Placental pericyte (primary cell): ENCODE data around the gene CRYBA2. TPM values are rescaled to one million over a fixed set of nuclear protein-coding genes. Genes with fewer than 3 reads are reported as not detected.

Source experiments
- small RNA-seq: library from RNA; depleted of rRNA; stranded (forward); fragments of <200 nt; gene quantifications from one replicate; pipeline ENCODE3, GENCODE V24; 2012; ENCODE audit warnings: low replicate concordance
- total RNA-seq: library from RNA; depleted of rRNA; stranded (reverse); fragments of >200 nt; gene quantifications from 2 replicates; pipeline ENCODE4 v1.2.3, GENCODE V29; 2012

Gene CRYBA2, protein sequence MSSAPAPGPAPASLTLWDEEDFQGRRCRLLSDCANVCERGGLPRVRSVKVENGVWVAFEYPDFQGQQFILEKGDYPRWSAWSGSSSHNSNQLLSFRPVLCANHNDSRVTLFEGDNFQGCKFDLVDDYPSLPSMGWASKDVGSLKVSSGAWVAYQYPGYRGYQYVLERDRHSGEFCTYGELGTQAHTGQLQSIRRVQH
- not detected in 2 replicates for total RNA-seq

DNA sequence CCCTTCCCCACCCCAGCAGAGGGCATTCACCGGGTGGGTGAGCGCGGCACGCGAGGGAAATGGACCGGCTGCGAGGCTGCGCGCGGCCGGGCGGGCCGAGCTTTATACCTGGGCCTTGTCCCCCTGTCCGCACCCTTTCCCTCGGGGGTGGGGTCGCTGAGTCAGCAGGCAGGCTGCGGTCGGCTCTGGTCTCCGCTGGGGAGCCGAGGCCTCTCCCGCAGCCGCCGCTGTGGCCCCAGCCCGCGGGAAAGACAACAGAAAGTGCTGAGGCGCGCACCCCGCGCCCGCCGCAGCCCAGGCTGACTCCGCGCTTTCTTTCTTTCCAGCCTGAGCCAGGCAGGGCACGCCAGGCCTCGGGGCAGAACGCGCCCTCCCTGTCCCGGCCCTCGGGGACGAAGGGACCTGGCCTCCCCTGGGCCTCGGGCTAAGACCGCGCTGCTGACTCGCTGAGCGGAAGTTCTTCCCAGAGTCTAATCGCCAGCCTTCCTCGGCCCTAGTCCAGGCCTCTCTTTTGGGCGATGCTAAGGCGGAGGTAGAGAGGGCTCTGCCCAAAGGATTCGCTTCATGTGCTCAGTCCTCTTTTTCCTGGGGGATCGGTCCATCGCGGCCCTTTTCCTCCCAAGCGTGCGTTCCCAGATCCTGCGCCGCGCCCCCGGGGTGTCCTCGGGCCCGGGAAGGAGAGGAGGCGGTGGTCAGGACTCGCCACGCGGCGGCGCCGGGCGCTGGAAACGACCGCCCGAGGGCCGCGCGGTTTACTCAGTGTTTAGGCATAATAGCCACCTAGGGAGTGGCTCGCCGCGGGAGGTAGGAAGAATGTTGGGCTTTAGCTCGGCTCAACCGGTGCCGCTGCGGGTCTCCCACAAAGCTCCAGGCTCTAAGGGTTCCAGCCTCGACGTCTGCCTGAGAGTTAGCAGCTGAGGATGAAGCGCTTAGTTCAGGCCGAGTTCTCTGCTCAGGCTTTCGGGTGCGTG is at the start of gene CRYBA2:
TSS of gene CRYBA2 (minus strand) at position 78 of the 971 bp plus-strand sequence. CDS start 246 bp downstream, outside the sequence.

DNA sequence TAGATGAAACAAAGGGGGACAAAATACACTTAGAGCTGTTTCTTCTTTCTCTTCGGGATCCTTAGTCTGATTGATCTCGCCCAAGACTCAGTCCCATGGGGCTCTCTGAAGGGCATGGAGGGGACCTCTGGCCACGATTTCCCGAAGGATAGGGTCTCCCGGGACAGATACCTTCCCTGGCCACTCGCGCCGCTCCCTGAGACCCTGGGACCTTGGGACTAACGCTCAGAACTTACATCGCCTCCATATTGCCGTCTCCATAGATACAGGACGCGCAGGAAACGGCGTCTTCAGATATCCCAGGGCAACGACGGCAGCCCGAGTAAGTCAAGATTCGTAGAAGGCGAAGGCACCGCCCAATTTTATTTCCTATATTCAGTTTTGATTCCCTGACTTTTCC is 48.0 kb upstream of the CRYBA2 start, which contains the start of gene CFAP65:
TSS of gene CFAP65 (minus strand) at position 265 of the 400 bp plus-strand sequence. CDS start 2,468 bp downstream, outside the sequence.

DNA sequence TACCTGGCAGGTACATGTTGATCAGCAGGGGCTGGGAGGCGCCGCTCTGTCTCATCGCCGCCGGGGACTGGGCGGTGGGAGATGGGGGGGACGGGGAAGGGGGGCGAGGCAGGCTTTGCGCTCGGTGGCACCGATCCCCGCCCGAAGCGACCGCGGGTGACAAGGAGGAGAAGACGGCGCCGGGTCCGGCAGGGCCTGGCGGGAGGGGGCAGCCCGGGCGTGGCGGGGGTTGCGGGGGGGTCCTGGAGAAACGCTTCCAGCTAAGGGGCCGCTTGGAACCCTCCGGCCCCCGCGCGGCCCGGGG is 8.2 kb downstream of the CRYBA2 start, which contains the start of gene FEV:
TSS of gene FEV (minus strand) at position 164 of the 304 bp plus-strand sequence. CDS start at position 55, 109 bp downstream.

DNA sequence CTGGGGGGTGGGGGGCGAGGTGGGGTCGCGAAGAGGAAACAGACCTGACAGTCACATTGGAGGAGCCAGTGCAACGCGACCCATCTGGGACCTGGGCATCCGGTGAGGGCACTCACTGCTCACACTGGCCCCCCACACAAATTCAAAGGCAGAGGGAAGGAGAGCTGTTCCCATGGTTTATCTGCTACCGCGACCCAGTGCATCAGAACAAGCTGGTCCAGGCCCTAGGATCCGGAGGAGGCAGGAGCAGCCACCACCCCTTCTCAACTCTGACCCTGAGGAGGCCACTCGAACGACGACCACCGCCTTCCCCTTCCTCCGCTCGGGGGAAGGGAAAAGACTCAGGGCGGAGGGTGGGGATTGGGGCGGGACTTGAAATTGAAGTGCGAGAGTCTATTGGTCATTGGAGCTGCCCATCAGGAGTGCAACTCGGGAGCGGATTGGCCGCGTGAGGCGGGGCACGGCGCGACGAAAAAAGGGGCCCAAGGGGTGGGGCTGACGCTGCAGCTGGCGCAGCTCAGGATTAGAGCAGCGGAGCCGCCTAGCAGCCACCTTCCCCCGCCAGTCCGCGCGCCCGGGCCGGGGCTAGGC is 34.0 kb downstream of the CRYBA2 start, which contains the start of gene CDK5R2:
TSS of gene CDK5R2 (plus strand) at position 526 of the 591 bp plus-strand sequence. CDS start 155 bp downstream, outside the sequence.

Small RNA genes within 50 kb of the gene (small RNA-seq; reads per million reads assigned to genes)
- gene MIR375 = not detected

Other genes starting within 250 kb of the CRYBA2 start
- 4.7 and 23.4 TPM in 2 replicates for gene CYP27A1, start 211.3 kb downstream of the CRYBA2 start, total RNA-seq
- gene PRKAG3, start 161.6 kb downstream of the CRYBA2 start, total RNA-seq = not detected in 2 replicates
- not detected in 2 replicates for gene WNT6, start 133.6 kb downstream of the CRYBA2 start, total RNA-seq
- not detected in 2 replicates for gene WNT10A, start 112.6 kb downstream of the CRYBA2 start, total RNA-seq
- gene CDK5R2, start 33.8 kb downstream of the CRYBA2 start, total RNA-seq = not detected in 2 replicates
- gene FEV, start 8.2 kb downstream of the CRYBA2 start, total RNA-seq = not detected in 2 replicates
- gene CFAP65, start 48.1 kb upstream of the CRYBA2 start, total RNA-seq = not detected in 2 replicates
- gene IHH, start 67.5 kb upstream of the CRYBA2 start, total RNA-seq = under 0.01 TPM in 1 of 2 replicates, not detected in the other
- gene NHEJ1, start 167.4 kb upstream of the CRYBA2 start, total RNA-seq = 18.6 and 18.9 TPM in 2 replicates
- gene SLC23A3, start 176.6 kb upstream of the CRYBA2 start, total RNA-seq = 0.57 and 1.1 TPM in 2 replicates
- 20.9 and 36.8 TPM in 2 replicates for gene CNPPD1, start 183.5 kb upstream of the CRYBA2 start, total RNA-seq
- gene RETREG2, start 184.9 kb upstream of the CRYBA2 start, total RNA-seq = 74.7 and 81.0 TPM in 2 replicates
- gene ZFAND2B, start 213.4 kb upstream of the CRYBA2 start, total RNA-seq = 20.8 and 32.2 TPM in 2 replicates
- 22.3 and 24.8 TPM in 2 replicates for gene ABCB6, start 225.5 kb upstream of the CRYBA2 start, total RNA-seq
- gene ATG9A, start 236.2 kb upstream of the CRYBA2 start, total RNA-seq = 56.9 and 74.0 TPM in 2 replicates
- 19.2 and 23.9 TPM in 2 replicates for gene ANKZF1, start 236.4 kb upstream of the CRYBA2 start, total RNA-seq